Measurements from ENCODE around the gene ARSB. TPM values are rescaled to one million over a fixed set of nuclear protein-coding genes. Genes with fewer than 3 reads are reported as not detected.

ARSB gene
- total and polyA plus RNA-seq, 2 donors from 2014 or later, result 8.3 to 16.4 TPM

- no peaks in the 10 kb centered on the region for H3K36me3 ChIP-seq (ENCODE audit: control insufficient read depth in 2 of 3, insufficient read depth in 3 of 3, low read length in 3 of 3)
Measured at GRCh38 chr5:79031485-79031867, 46.4 kb upstream of the ARSB start.

GRCh38 chr5:79030663-79031484, 45.8 kb upstream of the ARSB start:
- peaks cover 0 to 28% (median 5%) of the 10 kb centered on the region in 3 donors for H3K4me1 ChIP-seq (ENCODE audit: control insufficient read depth in 2 of 3, insufficient read depth in 2 of 3, low read depth in 1 of 3, low read length in 3 of 3)
- H3K4me3 ChIP-seq (ENCODE audit: low read length in 3 of 3), result peak overlapping the region in 2 of 3 donors; percentile 41 to 48
- H3K27me3 ChIP-seq (ENCODE audit: control insufficient read depth, insufficient read depth, low read length), result no peaks in the 10 kb centered on the region
- DNase-seq (peak in 4 of 5 donors; percentile 54 to 87 (median 78)), FAIRE-seq (peak; percentile 76)
- H3K9me3 ChIP-seq (ENCODE audit: control insufficient read depth in 2 of 3, insufficient read depth in 1 of 3, low read length in 3 of 3), result no peaks in the 10 kb centered on the region
- no peaks in the 10 kb centered on the region for H3K36me3 ChIP-seq (ENCODE audit: control insufficient read depth in 2 of 3, insufficient read depth in 3 of 3, low read length in 3 of 3)
- H3K27ac ChIP-seq (ENCODE audit: low read depth in 2 of 2, low read length in 2 of 2), result peak overlapping the region; percentile 61 to 96
- intact Hi-C loops (cut with DNase I), result no loop called here
- peak overlapping the region in 1 of 3 donors; percentile 51 for H3K9ac ChIP-seq (ENCODE audit: low read length in 3 of 3)
- no peak for TF ChIP-seq CTCF (IDR thresholded peaks at IDR 0.05; ENCODE audit: borderline replicate concordance, extremely low read depth, insufficient read depth)

More at GRCh38 chr5:79031485-79031867, 46.4 kb upstream of the ARSB start:
- intact Hi-C loops (cut with DNase I), result no loop called here
- FAIRE-seq, result peak; percentile 25
- H3K9ac ChIP-seq (ENCODE audit: low read length in 3 of 3), result peak overlapping the region in 1 of 3 donors; percentile 0
- H3K9me3 ChIP-seq (ENCODE audit: control insufficient read depth in 2 of 3, insufficient read depth in 1 of 3, low read length in 3 of 3), result no peaks in the 10 kb centered on the region
- H3K27ac ChIP-seq (ENCODE audit: low read depth in 2 of 2, low read length in 2 of 2), result peak overlapping the region; percentile 61 to 96
- DNase-seq, result no peak
- no peaks in the 10 kb centered on the region for H3K27me3 ChIP-seq (ENCODE audit: control insufficient read depth, insufficient read depth, low read length)
- H3K4me3 ChIP-seq (ENCODE audit: low read length in 3 of 3), result no peak overlapping the region
- no peak for TF ChIP-seq CTCF (IDR thresholded peaks at IDR 0.05; ENCODE audit: borderline replicate concordance, extremely low read depth, insufficient read depth)
- H3K4me1 ChIP-seq (ENCODE audit: control insufficient read depth in 2 of 3, insufficient read depth in 2 of 3, low read depth in 1 of 3, low read length in 3 of 3), result peaks cover 0 to 24% (median 5%) of the 10 kb centered on the region in 3 donors

- Histone ChIP-seq H3K4me3 (ENCODE audit: low read length in 3 of 3) (peak overlapping the region; percentile 35 to 46 (median 41)), H3K4me1 (ENCODE audit: control insufficient read depth in 2 of 3, insufficient read depth in 2 of 3, low read depth in 1 of 3, low read length in 3 of 3) (peaks cover 0 to 12% (median 7%) of the 10 kb centered on the region in 3 donors), H3K36me3 (ENCODE audit: control insufficient read depth in 2 of 3, insufficient read depth in 3 of 3, low read length in 3 of 3) (no peaks in the 10 kb centered on the region), H3K9ac (ENCODE audit: low read length in 3 of 3) (peak overlapping the region in 2 of 3 donors; percentile 16 to 57), H3K9me3 (ENCODE audit: control insufficient read depth in 2 of 3, insufficient read depth in 1 of 3, low read length in 3 of 3) (no peaks in the 10 kb centered on the region), H3K27ac (ENCODE audit: low read depth in 2 of 2, low read length in 2 of 2) (peak overlapping the region; percentile 20 to 72), H3K27me3 (ENCODE audit: control insufficient read depth, insufficient read depth, low read length) (no peaks in the 10 kb centered on the region)
- intact Hi-C loops (cut with DNase I), result no loop called here
- peak; percentile 52 for FAIRE-seq
- peak; percentile 97 for TF ChIP-seq CTCF (IDR thresholded peaks at IDR 0.05; ENCODE audit: borderline replicate concordance, extremely low read depth, insufficient read depth)
- peak; percentile 66 to 88 (median 78) for DNase-seq
Measured at GRCh38 chr5:79025054-79025472, 40.0 kb upstream of the ARSB start.

Data from kidney (tissue), 14 donors.